ENCODE results near the gene LMCD1. TPM values are rescaled to one million over a fixed set of nuclear protein-coding genes. Genes with fewer than 3 reads are reported as not detected.

Gene LMCD1
- total RNA-seq, 2 experiments from 2014 or later = 2.3 to 2.7 TPM

DNA sequence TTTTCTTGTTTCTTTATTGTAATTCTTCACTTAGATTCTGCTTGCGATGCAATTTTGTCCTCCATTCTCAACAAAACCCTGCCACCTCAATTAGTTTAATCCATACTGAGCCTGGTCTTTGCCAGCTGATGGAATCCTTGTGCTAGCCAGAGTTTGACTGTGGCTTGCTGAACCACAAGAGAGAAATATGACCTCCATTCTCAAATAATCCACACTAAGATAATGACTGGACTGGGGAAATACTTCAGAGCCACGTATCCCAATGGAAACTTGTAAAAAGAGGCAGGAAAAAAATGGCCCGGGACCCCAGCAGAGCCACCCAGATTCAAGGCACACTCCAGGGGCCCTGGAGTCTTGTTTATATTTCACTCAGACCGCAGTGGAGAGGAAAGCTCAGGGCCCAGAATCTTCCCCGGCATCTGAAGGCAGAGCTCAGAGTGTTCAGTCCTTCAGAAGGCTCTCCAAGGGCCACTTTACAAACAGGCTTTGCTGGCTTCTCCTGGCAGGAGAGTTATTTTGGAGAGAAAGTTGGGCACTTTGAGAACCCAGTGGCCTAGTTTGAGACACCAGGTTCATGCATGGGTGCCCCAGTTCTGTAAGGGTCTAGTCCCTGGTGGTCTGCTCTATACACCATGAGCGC is 80.3 kb downstream of the LMCD1 start:
- Mint-ChIP-seq H3K9me3 (no peaks in the 10 kb centered on the region), H3K4me1 (no peaks in the 10 kb centered on the region), H3K27me3 (peaks cover 3% of the 10 kb centered on the region), H3K36me3 (no peaks in the 10 kb centered on the region), H3K27ac (no peak overlapping the region), H3K4me3 (no peak overlapping the region)
- DNase-seq = no peak

DNA sequence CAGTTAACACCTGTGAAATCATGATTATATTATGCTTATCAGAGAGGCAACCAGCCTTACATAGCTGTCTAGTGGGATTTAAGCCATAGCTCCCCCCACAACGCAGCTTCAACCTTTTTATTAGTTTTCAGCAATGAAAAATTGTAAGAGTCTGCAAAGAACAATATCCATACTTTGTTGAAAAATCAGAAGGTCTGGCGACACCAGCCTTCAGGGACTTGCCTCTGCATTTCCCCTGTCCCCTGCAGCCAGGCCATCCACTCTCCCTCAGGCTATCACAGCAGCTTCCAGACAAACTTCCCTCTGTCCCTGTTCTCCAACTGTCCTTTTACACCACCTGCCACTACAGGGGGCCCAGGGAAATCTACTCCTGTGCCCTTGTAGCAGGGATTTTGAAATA is 83.0 kb downstream of the LMCD1 start:
- Mint-ChIP-seq H3K4me3 (no peak overlapping the region), H3K27me3 (peaks cover 3% of the 10 kb centered on the region)

DNA sequence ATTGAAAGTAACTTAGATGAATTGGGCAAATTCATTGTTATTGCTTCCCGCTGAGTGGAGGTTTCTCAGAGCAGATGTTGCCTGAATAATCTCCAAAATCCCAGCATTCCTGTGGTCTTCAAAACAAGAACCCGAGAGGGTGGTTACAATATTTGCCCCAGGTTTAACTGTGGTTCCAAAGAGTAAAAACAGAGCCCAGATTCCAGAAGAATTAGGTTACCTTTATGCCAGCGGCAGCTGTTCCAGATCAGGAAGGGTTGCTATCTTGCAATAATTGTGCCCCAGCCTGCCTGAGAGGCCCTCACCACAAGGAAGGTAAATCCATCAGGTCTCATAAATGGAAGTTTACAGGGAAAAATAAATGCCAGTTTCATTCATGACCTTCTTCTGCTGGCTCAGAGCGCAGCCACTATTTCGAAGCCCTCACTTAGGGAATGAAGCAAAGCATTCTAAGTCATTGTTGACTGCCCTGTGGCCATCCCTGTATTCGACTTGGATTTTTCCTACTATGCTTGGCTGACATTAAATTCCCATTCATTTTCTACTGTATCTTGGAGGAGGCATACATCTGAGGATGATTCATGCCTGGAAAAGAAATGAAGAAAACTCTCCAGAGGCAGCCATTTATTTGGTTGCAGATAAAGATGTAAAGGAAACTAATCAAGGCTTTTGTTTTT is 88.4 kb downstream of the LMCD1 start:
- peaks cover 3% of the 10 kb centered on the region for H3K27me3 Mint-ChIP-seq
- no peak overlapping the region for H3K4me3 Mint-ChIP-seq
- no peaks in the 10 kb centered on the region for H3K9me3 Mint-ChIP-seq
- H3K27ac Mint-ChIP-seq = no peak overlapping the region
- no peaks in the 10 kb centered on the region for H3K36me3 Mint-ChIP-seq
- H3K4me1 Mint-ChIP-seq = no peaks in the 10 kb centered on the region
- DNase-seq = no peak

More for the DNA sequence above, 83.0 kb downstream of the LMCD1 start:
- H3K36me3 Mint-ChIP-seq = no peaks in the 10 kb centered on the region
- H3K9me3 Mint-ChIP-seq = no peaks in the 10 kb centered on the region
- DNase-seq = no peak
- H3K27ac Mint-ChIP-seq = no peak overlapping the region
- no peaks in the 10 kb centered on the region for H3K4me1 Mint-ChIP-seq

DNA sequence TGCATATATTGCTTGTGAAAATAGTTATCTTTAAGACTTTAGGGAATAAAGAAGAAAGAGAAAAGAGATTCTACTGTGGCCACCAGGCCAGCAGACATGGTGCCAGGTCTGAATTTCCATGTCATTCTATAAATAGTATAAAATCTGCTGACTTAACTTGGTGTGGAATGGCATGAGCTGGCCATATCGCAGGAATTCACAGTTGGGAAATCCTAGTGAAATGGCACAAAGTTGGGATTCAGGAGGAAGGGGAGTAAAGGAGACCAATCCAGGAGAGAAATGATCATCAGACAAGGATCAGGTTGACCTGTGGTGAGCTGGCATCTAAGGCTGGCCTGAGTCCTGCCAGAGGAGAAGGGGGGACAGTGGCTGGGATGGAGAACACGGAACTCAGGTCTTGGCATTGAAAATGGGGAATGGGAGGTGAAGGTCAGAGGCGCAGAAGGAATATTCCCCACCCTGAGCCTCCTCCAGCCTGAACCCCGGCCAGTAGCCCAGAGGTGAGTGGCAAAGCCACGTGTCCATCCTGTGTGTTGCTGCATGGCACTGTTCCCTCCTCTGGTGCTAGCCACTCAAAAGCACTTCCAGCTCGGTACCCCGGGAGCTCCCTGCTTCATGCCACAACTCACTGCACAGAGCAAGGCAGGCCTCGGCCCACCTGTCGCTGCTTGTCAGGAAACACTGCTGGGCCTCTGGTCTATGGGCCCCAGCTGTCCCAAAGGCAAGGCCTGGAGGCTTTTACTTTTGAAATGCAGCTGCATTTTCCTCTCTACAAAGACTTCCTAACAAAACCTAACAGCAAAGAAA is 91.6 kb downstream of the LMCD1 start:
- Mint-ChIP-seq H3K36me3 (no peaks in the 10 kb centered on the region), H3K9me3 (no peaks in the 10 kb centered on the region), H3K27me3 (peaks cover 3% of the 10 kb centered on the region), H3K27ac (no peak overlapping the region), H3K4me1 (no peaks in the 10 kb centered on the region), H3K4me3 (no peak overlapping the region)
- DNase-seq = no peak

DNA sequence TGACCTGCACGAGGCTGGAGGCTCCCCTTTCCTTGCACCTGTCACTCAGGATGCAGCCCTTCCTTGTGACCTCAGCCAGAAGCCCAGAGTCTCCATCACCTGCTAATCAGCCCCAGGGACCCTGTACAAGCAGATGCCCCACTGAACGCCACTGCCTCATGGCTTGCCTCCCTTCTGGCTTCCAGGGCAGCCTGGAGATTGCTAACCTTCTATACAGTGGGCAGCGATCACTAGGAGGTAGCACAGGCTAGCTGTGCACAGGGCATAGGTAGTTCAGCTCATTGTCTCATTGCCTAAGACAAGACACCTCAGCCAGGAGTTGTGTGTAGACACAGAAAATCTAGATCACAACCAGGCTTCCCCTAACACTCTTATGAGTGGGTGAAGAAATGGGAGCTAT is 93.6 kb downstream of the LMCD1 start:
- Mint-ChIP-seq H3K27me3 (peaks cover 3% of the 10 kb centered on the region), H3K9me3 (no peaks in the 10 kb centered on the region), H3K36me3 (no peaks in the 10 kb centered on the region), H3K27ac (no peak overlapping the region), H3K4me3 (no peak overlapping the region), H3K4me1 (no peaks in the 10 kb centered on the region)
- no peak for DNase-seq

DNA sequence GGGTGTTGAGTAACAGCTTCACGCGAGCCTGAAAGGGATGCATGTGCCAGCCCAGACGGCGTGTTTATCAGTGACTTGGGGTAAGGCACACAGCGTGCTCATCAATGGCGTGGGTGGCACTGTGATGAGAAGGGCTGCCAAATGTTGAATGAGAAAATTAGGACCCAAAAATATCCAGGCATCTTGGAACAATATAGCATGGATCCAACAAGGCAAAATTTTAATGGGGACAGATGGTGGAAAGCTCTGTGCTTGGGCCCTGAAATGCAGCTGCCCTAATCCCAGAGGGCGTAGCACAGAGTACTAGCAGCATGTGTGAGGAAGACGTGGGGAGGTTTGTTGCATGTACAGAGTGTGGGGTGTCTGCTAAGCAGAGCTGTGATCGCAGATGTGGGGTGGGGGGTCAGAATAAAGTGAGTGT is 94.1 kb downstream of the LMCD1 start:
- H3K9me3 Mint-ChIP-seq = no peaks in the 10 kb centered on the region
- peaks cover 3% of the 10 kb centered on the region for H3K27me3 Mint-ChIP-seq
- H3K4me1 Mint-ChIP-seq = no peaks in the 10 kb centered on the region
- DNase-seq = no peak
- H3K36me3 Mint-ChIP-seq = no peaks in the 10 kb centered on the region
- no peak overlapping the region for H3K4me3 Mint-ChIP-seq
- H3K27ac Mint-ChIP-seq = no peak overlapping the region

DNA sequence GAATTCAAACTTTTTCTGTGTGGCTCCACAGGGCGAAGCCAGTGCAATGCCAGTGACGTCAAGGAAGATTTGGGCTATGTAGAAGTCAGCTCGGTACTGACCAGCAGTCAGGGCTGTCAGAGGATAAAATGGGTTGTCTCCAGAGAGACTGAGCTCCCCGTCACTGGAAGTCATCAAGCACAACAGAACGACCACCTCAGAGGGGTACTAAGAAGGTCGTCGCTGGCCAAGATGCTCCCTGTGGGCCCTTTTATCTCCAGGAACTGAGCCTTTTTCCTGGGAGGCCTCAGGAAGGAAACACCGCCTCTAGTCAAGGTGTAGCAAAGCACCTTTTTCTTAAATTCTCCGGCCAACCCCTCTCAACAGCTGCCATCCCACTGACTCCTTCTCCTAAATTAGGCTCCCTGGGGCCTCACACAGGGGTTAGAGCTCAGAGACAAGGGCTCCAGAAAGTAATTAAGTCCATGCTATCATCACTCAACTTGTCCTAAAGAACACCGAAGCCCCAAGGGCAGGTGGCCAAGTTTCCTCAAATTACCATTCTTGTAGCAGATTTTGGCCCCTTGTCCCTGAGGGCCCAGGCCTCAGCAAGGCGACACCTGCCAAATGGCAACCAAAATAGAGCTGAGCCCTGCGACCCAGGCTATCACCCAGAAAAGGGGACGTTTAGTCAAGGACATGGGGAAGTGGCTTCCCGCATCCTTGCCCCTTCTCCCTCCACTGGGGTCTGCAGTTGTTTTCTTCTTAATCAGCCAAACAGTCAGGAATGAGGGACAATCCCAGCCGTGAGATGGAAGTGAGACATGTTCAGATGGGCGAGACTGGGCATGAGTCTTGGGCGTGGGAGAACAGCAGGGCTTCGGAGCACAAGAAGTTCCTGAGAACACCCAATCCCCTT is 94.9 kb downstream of the LMCD1 start:
- DNase-seq = no peak
- Mint-ChIP-seq H3K36me3 (no peaks in the 10 kb centered on the region), H3K4me3 (no peak overlapping the region), H3K27me3 (peaks cover 3% of the 10 kb centered on the region), H3K27ac (no peak overlapping the region), H3K4me1 (no peaks in the 10 kb centered on the region), H3K9me3 (no peaks in the 10 kb centered on the region)

DNA sequence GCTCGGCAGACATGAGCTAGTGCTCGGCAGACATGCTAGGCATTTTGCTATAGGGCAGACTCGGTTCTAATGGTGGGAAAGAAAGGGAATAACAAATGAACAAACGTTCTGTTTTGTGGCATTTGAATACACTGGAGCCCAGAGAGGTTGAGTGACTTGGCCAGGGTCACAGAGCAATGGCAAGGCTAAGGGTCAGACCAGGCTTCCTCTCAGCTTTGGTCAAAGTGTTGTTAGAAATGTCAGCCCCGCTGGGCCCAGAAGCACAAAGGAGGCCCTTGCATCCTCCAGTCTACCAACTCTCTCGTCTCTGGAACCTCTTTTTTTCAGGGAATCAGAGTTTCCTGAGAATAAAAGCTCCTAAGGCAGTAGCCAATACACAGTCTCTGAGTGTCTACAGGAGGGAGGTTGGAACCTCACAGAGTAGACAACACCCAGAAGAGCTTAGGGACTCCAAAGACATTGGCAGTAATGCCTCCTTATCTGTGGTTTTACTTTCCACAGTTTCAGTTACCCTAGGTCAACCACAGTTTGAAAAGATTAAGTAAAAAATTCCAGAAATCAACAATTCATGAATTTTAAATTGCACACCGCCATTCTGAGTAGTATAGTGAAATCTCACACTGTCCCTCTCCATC is 95.7 kb downstream of the LMCD1 start:
- H3K9me3 Mint-ChIP-seq = no peaks in the 10 kb centered on the region
- H3K36me3 Mint-ChIP-seq = no peaks in the 10 kb centered on the region
- no peak overlapping the region for H3K4me3 Mint-ChIP-seq
- no peaks in the 10 kb centered on the region for H3K4me1 Mint-ChIP-seq
- DNase-seq = no peak
- no peak overlapping the region for H3K27ac Mint-ChIP-seq
- H3K27me3 Mint-ChIP-seq = peaks cover 3% of the 10 kb centered on the region

DNA sequence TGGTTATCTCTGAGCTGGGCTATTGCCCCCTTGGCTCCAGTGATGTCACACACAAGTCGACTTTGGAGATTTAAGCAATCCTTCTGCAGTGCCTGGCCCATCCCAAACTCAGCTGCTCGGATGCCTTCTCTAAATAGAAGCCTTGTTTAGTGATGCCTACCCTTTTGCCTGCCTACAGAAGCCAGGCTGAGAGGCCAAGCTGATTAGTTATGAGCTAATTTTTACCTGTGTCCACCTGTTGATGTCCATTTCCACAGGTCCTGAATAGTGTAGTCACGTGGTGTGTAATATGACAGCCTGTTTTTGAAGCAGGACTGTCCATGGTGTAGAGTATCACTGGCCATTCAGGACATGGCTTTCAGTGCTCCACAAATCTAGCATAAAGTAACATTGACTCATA is 97.5 kb downstream of the LMCD1 start:
- H3K27me3 Mint-ChIP-seq = no peaks in the 10 kb centered on the region
- no peak for DNase-seq
- H3K4me3 Mint-ChIP-seq = no peak overlapping the region
- no peaks in the 10 kb centered on the region for H3K4me1 Mint-ChIP-seq
- no peaks in the 10 kb centered on the region for H3K36me3 Mint-ChIP-seq
- H3K9me3 Mint-ChIP-seq = no peaks in the 10 kb centered on the region
- no peak overlapping the region for H3K27ac Mint-ChIP-seq

DNA sequence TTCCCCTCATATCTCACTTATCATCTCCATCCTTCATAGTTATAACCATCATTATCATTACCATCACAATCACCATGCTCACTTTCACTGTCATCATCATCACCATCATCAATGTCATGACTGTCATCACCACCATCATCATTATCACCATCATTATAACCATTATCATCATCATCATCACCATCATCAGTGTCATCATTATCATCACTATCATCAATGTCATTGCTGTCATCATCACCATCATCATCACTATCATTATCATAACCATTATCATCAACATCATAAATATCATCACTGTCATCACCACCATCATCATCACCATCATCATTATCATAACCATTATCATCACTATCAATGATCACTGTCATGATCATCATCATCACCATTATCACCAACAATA is 98.8 kb downstream of the LMCD1 start:
- Mint-ChIP-seq H3K4me1 (no peaks in the 10 kb centered on the region), H3K4me3 (no peak overlapping the region), H3K27me3 (no peaks in the 10 kb centered on the region), H3K36me3 (no peaks in the 10 kb centered on the region), H3K27ac (no peak overlapping the region), H3K9me3 (no peaks in the 10 kb centered on the region)
- no peak for DNase-seq

DNA sequence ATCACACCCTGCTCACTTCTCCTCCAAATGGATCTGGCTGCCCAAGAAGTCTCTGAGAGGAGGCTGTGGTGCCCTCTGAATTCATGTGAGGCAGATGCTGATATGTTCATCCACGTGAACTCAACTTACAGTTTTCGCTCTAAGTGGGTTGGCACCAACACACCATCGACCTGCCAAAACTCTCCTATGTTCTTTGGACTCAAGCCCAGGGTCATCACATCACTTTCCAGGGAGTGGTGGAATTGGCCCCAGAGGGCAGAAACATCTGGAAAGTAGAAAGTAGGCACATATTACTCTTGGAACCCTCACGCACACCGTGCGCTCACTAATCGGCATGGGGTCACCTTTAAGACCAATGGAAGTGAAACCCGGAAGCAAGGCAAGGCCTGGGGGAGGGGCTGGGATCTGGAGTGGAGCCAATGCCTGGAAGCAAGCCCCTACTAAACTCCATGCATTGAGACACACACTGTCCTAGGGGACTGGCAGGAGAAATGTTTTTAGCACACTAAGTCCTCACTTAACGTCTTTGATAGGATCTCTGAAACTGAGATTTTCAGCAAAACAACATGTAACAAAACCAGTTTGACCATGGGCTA is 101.6 kb downstream of the LMCD1 start:
- Mint-ChIP-seq H3K36me3 (no peaks in the 10 kb centered on the region), H3K4me1 (no peaks in the 10 kb centered on the region), H3K27ac (no peak overlapping the region), H3K27me3 (no peaks in the 10 kb centered on the region), H3K9me3 (no peaks in the 10 kb centered on the region), H3K4me3 (no peak overlapping the region)
- no peak for DNase-seq

DNA sequence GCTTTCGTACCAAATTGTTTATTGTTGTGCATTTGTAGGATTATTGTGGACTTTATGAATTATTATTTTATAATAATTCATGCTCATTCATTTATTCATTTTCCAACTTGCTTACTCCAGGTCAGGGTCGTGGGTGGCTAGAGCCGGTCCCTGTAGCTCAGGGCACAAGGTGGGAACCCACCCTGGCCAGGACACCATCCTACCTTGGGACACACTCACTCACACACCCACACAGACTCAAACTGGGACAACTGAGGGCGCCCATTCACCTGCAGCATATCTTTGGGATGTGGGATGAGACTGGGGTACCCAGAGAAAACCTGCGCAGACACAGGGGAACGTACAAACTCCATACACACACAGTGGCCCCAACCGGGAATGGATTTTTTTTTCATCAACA is 102.4 kb downstream of the LMCD1 start:
- Mint-ChIP-seq H3K9me3 (no peaks in the 10 kb centered on the region), H3K27ac (no peak overlapping the region), H3K27me3 (no peaks in the 10 kb centered on the region), H3K4me3 (no peak overlapping the region), H3K4me1 (no peaks in the 10 kb centered on the region), H3K36me3 (no peaks in the 10 kb centered on the region)
- DNase-seq = no peak

DNA sequence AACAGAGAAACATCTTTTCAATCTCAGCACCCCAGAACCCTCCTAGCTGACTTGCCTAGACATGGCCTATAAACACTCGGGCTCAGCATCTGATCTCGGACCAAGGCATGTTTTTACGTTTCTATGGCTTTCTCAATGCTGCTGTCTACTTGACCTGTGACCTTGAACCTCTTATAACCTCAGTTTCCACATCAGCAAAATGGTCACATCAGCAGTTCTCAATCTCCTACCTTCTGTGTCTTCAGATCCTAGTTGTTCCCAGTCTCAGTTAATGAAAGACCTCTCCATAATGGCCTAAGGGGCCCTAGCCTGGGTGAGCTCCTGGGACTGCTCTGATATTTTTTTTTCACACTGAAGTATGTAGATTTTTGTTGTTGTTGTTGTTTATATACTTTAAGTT is 103.4 kb downstream of the LMCD1 start:
- Mint-ChIP-seq H3K4me3 (no peak overlapping the region), H3K36me3 (no peaks in the 10 kb centered on the region), H3K4me1 (no peaks in the 10 kb centered on the region), H3K27me3 (no peaks in the 10 kb centered on the region), H3K27ac (no peak overlapping the region), H3K9me3 (no peaks in the 10 kb centered on the region)
- no peak for DNase-seq

DNA sequence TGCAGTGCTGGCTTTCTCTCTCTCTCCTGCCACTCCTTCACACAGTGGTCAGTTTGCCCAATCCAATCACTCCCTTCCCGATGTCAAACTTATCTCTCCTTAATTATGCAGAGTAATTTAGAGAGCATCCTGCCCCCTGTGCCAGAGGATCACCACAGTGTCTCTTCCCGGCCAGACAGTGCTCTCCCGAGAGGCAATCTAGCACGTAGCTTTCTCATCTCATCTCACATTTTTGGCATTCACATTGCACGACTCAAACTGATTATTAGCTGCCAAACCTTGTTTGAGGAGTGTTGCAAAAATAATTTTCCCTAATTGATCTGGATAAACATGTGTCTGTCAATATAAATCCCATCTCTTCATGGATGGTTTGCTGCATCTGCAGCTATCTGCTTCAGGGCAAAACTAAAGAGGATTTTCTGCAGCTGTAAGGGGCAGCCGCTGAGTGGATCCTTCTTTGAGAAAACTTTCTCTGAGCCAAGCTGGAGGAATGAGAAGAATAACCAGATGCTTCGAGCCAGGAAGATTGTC is 105.1 kb downstream of the LMCD1 start:
- no peak overlapping the region for H3K27ac Mint-ChIP-seq
- H3K4me3 Mint-ChIP-seq = no peak overlapping the region
- H3K4me1 Mint-ChIP-seq = no peaks in the 10 kb centered on the region

More for the DNA sequence above, 105.1 kb downstream of the LMCD1 start:
- no peak for DNase-seq
- no peaks in the 10 kb centered on the region for H3K36me3 Mint-ChIP-seq
- no peaks in the 10 kb centered on the region for H3K9me3 Mint-ChIP-seq
- H3K27me3 Mint-ChIP-seq = no peaks in the 10 kb centered on the region
